WI38 (cell line): ENCODE results near the gene CADM1.

ENCODE experiments used
- H3K4me3 ChIP-seq: 2 replicates; pipeline ENCODE4 v1.5.1; 2011; ENCODE audit warnings: low read depth, mild to moderate bottlenecking, control low read depth, low read length
- CTCF ChIP-seq: IDR thresholded peaks from 2 replicates; pipeline ENCODE4 v1.5.1; 2012; ENCODE audit warnings: low read depth, mild to moderate bottlenecking, control low read depth, low read length

The CADM1 gene

GRCh38 chr11:115178705-115179104, 325.5 kb downstream of the CADM1 start:
- no peak for TF ChIP-seq CTCF
- H3K4me3 ChIP-seq = no peak overlapping the region

- no peak overlapping the region for H3K4me3 ChIP-seq
- no peak for TF ChIP-seq CTCF
These were observed 331.1 kb downstream of the CADM1 start for GRCh38 chr11:115173136-115173535.

- H3K4me3 ChIP-seq = no peak overlapping the region
- peak; percentile 78 for TF ChIP-seq CTCF
These were observed 333.9 kb downstream of the CADM1 start for GRCh38 chr11:115170133-115170815.

GRCh38 chr11:115169251-115169650, 335.0 kb downstream of the CADM1 start:
- TF ChIP-seq CTCF = no peak
- no peak overlapping the region for H3K4me3 ChIP-seq

- H3K4me3 ChIP-seq = no peak overlapping the region
- TF ChIP-seq CTCF = no peak
These were observed 335.5 kb downstream of the CADM1 start for GRCh38 chr11:115168686-115169085.

GRCh38 chr11:115168229-115168671, 336.0 kb downstream of the CADM1 start:
- no peak for TF ChIP-seq CTCF

GRCh38 chr11:115167456-115167855, 336.8 kb downstream of the CADM1 start:
- no peak overlapping the region for H3K4me3 ChIP-seq
- no peak for TF ChIP-seq CTCF

More at GRCh38 chr11:115168229-115168671, 336.0 kb downstream of the CADM1 start:
- H3K4me3 ChIP-seq = no peak overlapping the region
